SIG-M5 treated with dmso at 0.1 percent for 504 hours (cell line): ENCODE measurements around the gene NFIL3.

Experiments
- DNase-seq: peaks from one replicate; lab custom pipeline; 2025; ENCODE audit not compliant: unreplicated experiment; lab: John Stamatoyannopoulos, UW

The NFIL3 gene

DNA sequence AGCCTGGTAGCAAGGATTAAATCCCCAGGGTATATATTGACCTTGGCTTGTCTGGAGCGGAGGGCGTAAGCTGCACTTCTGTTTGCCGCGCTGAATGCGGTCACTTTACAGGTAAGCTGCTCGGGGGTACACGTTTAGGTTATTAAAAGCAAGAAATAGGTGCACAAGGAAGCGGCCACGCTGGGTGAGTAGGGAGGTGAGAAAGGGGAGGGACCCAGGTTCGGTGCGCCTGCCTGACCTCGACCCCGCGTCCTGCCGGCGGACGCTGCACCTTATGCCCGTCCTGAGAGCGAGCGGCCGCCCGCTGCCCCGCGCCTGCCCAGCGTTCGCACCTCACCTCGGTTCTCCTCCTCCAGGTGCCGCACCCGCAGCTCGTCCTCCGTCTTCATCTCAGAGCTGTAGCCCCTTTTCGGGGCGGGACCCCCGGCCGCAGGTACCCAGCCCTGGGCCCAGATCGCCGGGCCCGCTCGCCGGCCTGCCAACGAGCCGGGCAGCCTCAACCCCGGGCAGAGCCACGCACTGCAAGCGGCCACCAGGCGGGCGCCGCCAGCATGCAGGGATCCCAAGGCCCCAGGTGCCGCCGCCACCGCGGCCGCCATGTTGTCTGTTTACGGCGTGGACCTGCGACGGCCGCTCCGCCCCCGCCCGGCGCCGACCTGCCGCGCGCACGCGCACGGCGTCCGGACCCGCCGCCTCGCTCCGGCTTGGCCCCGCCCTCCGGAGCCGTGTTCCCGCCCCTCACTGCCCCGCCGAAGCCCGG is 62.2 kb downstream of the NFIL3 start, which contains the start of gene AUH:
Gene AUH, minus strand, starts transcription at position 628 of the 760 bp plus-strand sequence. Its CDS starts 29 bp downstream, at position 599.
- DNase-seq, result peak; percentile 59

DNA sequence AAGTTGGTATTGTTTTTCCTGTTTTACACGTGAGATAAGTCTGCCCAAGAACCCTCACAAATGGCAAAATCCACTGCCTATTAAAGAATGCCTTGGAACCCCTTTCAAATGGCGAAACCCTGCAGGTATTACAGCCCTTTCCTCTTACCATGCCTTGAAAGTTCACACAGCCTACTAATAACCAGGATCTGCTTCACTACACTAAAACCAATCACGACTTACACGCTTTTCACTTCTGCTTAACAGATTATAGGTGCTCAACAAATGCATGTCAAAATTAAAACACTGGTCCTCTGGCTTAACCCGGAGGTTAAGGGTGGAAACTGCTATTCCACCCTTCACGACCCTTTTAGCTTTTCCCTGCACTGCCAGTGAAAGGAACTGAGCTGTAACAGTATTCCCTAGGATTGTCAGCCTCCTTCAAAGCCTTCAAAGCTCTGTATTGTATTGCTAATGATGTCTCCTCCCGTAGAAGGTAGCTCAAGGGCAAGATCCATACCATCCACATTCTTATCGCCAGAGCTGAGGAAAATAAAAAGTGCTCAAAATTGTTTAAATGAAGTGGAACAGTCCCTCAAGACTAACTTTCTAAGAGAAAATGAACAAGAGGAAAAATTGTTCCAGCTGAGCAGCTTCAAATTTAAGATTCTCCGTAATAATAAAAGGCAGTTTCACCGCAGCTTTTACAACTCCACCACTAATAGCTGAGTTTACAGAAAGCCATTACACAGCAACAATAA is 62.9 kb downstream of the NFIL3 start:
- peak; percentile 2 for DNase-seq

- DNase-seq, result no peak
Measured at GRCh38 chr9:91359734-91360470, 63.7 kb downstream of the NFIL3 start.

DNA sequence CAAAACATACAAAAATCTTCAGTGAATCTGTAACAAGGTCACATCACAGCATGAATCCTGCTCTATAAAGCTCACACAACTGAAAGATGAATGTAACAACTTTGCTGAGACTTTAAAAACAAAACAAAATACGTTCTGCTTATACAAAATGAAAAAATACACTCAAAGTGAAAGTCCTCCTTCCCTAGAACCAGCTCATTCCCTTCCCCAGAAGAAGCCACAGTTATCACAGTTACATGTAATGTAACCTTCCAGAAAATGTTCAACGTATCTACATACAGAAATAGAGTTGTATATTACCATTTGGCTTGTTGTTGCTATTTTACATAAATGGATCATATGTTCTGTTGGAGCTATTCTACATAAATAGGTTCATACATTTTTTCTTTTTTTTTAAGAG is 64.5 kb downstream of the NFIL3 start:
- DNase-seq, result no peak
